Bronchial epithelial cell (primary cell): ENCODE data around the gene GALNT10. TPM values are rescaled to one million over a fixed set of nuclear protein-coding genes. Genes with fewer than 3 reads are reported as not detected.

Source experiments
- DNase-seq: peaks from one replicate; pipeline ENCODE4 v3.0.0-alpha.2; 2010; ENCODE audit warnings: low read depth
- FAIRE-seq: peaks from 2 replicates; lab custom pipeline; 2011; peaks lifted over from hg19 to GRCh38; lab: Jason Lieb, UNC
- H3K27me3 ChIP-seq: 2 replicates; pipeline ENCODE4 v1.5.1; 2011; ENCODE audit warnings: low read length; ENCODE audit not compliant: control insufficient read depth, insufficient read depth
- H3K36me3 ChIP-seq: 2 replicates; pipeline ENCODE4 v1.5.1; 2011; ENCODE audit warnings: low read length; ENCODE audit not compliant: control insufficient read depth, insufficient read depth
- H3K4me3 ChIP-seq: 2 replicates; pipeline ENCODE4 v1.5.1; 2011; ENCODE audit warnings: mild to moderate bottlenecking, low read depth, low read length, control low read depth
- CTCF ChIP-seq: IDR thresholded peaks from 2 replicates; pipeline ENCODE4 v1.5.1; 2011; ENCODE audit warnings: mild to moderate bottlenecking, moderate library complexity, low read length, control low read depth, inconsistent platforms; ENCODE audit not compliant: insufficient read depth, severe bottlenecking
- total RNA-seq: library from RNA; depleted of rRNA; stranded (reverse); fragments of >200 nt; gene quantifications from 2 replicates; pipeline ENCODE4 v1.2.1, GENCODE V29; 2014

GALNT10 gene
- total RNA-seq, 1 donor from 2014 or later: 3.9 TPM

GRCh38 chr5:154351141-154351540 lies 160.6 kb downstream of the GALNT10 start:
- FAIRE-seq: no peak
- no peak for TF ChIP-seq CTCF
- Histone ChIP-seq H3K27me3 (no peaks in the 10 kb centered on the region), H3K4me3 (no peak overlapping the region), H3K36me3 (no peaks in the 10 kb centered on the region)
- no peak for DNase-seq

- DNase-seq (peak; percentile 58), FAIRE-seq (no peak)
- Histone ChIP-seq H3K27me3 (no peaks in the 10 kb centered on the region), H3K4me3 (no peak overlapping the region), H3K36me3 (no peaks in the 10 kb centered on the region)
- TF ChIP-seq CTCF: no peak
Observed at GRCh38 chr5:154351566-154351965, 161.0 kb downstream of the GALNT10 start.

GRCh38 chr5:154352960-154353548 lies 162.5 kb downstream of the GALNT10 start:
- TF ChIP-seq CTCF: no peak
- H3K4me3 ChIP-seq: no peak overlapping the region
- no peaks in the 10 kb centered on the region for H3K27me3 ChIP-seq
- DNase-seq: no peak
- no peaks in the 10 kb centered on the region for H3K36me3 ChIP-seq
- FAIRE-seq: no peak

GRCh38 chr5:154355129-154355611 lies 164.6 kb downstream of the GALNT10 start:
- DNase-seq: no peak
- Histone ChIP-seq H3K4me3 (no peak overlapping the region), H3K27me3 (no peaks in the 10 kb centered on the region), H3K36me3 (no peaks in the 10 kb centered on the region)
- no peak for TF ChIP-seq CTCF
- FAIRE-seq: no peak

- Histone ChIP-seq H3K36me3 (no peaks in the 10 kb centered on the region), H3K27me3 (no peaks in the 10 kb centered on the region), H3K4me3 (no peak overlapping the region)
- FAIRE-seq (peak; percentile 18), DNase-seq (peak; percentile 57)
- no peak for TF ChIP-seq CTCF
Observed at GRCh38 chr5:154356020-154356655, 165.6 kb downstream of the GALNT10 start.
